Lower leg skin (tissue), 3 donors: ENCODE data around the gene PREP.

ENCODE experiments used
- CTCF ChIP-seq, 3 donors: fragments of 450-650 bp; IDR thresholded peaks; one replicate each; pipeline ENCODE4 v1.5.1; 2016; ENCODE audit warnings: antibody characterized with exemption in 3 of 3, mild to moderate bottlenecking in 3 of 3, moderate library complexity in 2 of 3
- POLR2A ChIP-seq, 2 donors: fragments of 450-650 bp; IDR thresholded peaks; one replicate each; pipeline ENCODE4 v1.6.1; 2016 to 2017; ENCODE audit warnings: antibody characterized with exemption in 2 of 2, mild to moderate bottlenecking in 1 of 2, moderate library complexity in 1 of 2

- TF ChIP-seq CTCF (IDR thresholded peaks at IDR 0.05): no peak
- no peak for TF ChIP-seq POLR2A (IDR thresholded peaks at IDR 0.05)
Observed at GRCh38 chr6:105336986-105337385, 65.9 kb downstream of the PREP start.
